ENCODE data around the gene ERCC6. TPM values are rescaled to one million over a fixed set of nuclear protein-coding genes. Genes with fewer than 3 reads are reported as not detected.

The ERCC6 gene
- total and polyA plus RNA-seq, 12 donors: 1.9 to 32.4 (median 21.6) TPM

DNA sequence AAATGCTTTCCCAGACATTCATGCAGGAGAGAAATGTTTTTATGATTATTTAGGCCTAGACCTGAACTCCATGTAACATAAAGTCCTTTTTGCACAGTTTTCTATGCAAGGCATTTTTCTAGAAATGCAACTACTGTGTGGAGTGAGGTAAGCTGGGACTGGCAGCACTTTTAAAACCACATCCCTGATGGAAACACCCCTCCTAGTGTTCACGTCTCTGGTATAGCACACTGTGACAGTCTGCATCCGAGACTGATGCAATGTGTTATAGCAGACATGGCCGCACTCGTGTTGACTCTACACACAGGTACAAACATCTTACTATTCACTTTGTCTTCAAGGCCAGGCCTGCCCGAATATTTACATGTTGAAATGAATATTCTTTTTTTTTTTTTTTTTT, 19.3 kb upstream of the ERCC6 start:
- WGBS, 2 donors: 74 to 77% methylated on average over 5 of the region's 5 CpGs
- Histone ChIP-seq H3K36me3 (no peaks in the 10 kb centered on the region), H3K27ac (no peak overlapping the region), H3K9me3 (peaks cover 0 to 13% (median 0%) of the 10 kb centered on the region in 11 donors), H3K4me3 (no peak overlapping the region), H3K4me1 (no peaks in the 10 kb centered on the region), H3K27me3 (peaks cover 0 to 22% (median 10%) of the 10 kb centered on the region in 7 donors)
- no peak for DNase-seq
- TF ChIP-seq, protein P1, sequence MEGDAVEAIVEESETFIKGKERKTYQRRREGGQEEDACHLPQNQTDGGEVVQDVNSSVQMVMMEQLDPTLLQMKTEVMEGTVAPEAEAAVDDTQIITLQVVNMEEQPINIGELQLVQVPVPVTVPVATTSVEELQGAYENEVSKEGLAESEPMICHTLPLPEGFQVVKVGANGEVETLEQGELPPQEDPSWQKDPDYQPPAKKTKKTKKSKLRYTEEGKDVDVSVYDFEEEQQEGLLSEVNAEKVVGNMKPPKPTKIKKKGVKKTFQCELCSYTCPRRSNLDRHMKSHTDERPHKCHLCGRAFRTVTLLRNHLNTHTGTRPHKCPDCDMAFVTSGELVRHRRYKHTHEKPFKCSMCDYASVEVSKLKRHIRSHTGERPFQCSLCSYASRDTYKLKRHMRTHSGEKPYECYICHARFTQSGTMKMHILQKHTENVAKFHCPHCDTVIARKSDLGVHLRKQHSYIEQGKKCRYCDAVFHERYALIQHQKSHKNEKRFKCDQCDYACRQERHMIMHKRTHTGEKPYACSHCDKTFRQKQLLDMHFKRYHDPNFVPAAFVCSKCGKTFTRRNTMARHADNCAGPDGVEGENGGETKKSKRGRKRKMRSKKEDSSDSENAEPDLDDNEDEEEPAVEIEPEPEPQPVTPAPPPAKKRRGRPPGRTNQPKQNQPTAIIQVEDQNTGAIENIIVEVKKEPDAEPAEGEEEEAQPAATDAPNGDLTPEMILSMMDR (IDR thresholded peaks at IDR 0.05): no peak
- no peak for ATAC-seq
- intact Hi-C loops (cut with DNase I): no loop called here

DNA sequence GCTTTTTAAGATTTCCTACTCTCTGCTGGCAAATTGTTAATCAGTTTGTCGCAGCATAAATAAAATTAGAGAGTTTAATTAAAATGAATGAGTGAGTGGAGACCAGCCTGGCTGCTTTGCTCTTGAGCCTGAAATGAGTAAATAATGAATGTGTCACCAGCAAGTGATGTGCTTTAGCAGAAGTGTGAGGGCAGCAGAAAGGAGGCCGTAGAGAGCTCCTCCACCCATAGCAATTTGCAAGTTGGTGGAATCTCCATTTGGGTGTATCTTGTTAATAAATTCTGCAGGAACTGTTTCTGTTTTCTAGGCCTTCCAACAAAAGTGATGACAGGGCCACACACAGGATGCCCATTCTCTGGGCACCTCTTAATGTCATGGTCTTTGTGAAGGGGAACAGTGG, 18.8 kb upstream of the ERCC6 start:
- intact Hi-C loops (cut with DNase I): no loop called here
- H3K4me3 ChIP-seq: no peak overlapping the region
- TF ChIP-seq, protein P1 (IDR thresholded peaks at IDR 0.05): no peak
- H3K4me1 ChIP-seq: no peaks in the 10 kb centered on the region
- 85 to 87% methylated on average over 2 of the region's 2 CpGs for WGBS, 2 donors
- H3K27me3 ChIP-seq: peaks cover 0 to 27% (median 10%) of the 10 kb centered on the region in 7 donors
- peaks cover 0 to 13% (median 0%) of the 10 kb centered on the region in 11 donors for H3K9me3 ChIP-seq
- DNase-seq: no peak
- H3K36me3 ChIP-seq: no peaks in the 10 kb centered on the region
- no peak overlapping the region for H3K27ac ChIP-seq
- no peak for ATAC-seq

DNA sequence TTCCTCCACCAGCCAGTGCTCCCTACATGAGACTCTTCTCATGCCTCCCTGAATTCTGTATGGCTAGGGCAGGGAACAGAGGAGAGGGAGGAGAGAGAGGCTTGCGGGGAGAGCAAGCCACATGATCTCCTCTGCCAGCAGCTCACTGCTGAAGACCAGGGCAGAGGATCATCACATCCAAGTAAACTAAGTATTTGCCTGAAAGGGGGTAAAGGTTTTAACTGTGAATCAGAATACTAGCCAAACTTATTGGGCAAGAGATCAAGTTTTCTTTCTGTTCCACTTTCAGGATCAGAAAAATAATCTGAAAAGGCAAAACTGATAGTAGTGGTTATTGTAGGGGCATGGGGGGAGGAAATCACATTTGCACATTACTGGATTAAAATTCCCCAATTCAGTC, 17.8 kb upstream of the ERCC6 start:
- TF ChIP-seq, protein P1 (IDR thresholded peaks at IDR 0.05): no peak
- Histone ChIP-seq H3K9me3 (peaks cover 0 to 13% (median 0%) of the 10 kb centered on the region in 11 donors), H3K4me3 (no peak overlapping the region), H3K27ac (no peak overlapping the region), H3K36me3 (no peaks in the 10 kb centered on the region), H3K27me3 (peaks cover 0 to 27% (median 10%) of the 10 kb centered on the region in 7 donors), H3K4me1 (no peaks in the 10 kb centered on the region)
- 71 to 81% methylated on average over 1 of the region's 1 CpG for WGBS, 2 donors
- DNase-seq: no peak
- intact Hi-C loops (cut with DNase I): no loop called here
- ATAC-seq: no peak

DNA sequence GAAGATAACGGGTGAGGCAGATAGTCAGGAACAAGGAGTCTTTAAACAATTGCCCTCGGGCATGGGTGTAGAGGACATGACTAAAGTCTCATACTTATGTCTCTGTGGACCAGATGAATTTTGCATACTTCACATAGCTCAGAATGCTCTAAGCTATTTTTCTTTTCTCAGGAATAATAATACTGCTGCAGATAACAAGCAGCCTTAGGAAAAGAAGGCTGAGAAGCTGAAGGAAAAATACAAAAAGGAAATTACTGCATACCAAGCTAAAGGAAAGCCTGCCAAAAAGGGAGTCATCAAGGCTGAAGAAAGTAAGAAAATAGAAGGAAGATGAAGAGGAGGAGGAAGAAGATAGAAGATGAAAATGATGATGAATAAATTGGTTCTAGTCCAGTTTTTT, 13.4 kb upstream of the ERCC6 start:
- intact Hi-C loops (cut with DNase I): no loop called here
- Histone ChIP-seq H3K9me3 (peaks cover 0 to 13% (median 0%) of the 10 kb centered on the region in 11 donors), H3K27ac (no peak overlapping the region), H3K4me3 (no peak overlapping the region), H3K4me1 (peaks cover 0 to 5% (median 0%) of the 10 kb centered on the region in 9 donors), H3K27me3 (peaks cover 0 to 4% (median 0%) of the 10 kb centered on the region in 7 donors), H3K36me3 (no peaks in the 10 kb centered on the region)
- WGBS, 2 donors: 37 to 58% methylated on average over 2 of the region's 2 CpGs
- DNase-seq: no peak
- peak in 1 of 8 donors; percentile 25 for ATAC-seq
- TF ChIP-seq, protein P1 (IDR thresholded peaks at IDR 0.05): no peak
